Fibroblast of villous mesenchyme (primary cell): ENCODE results near the gene DOCK2. TPM values are rescaled to one million over a fixed set of nuclear protein-coding genes. Genes with fewer than 3 reads are reported as not detected.

Experiments
- DNase-seq: peaks from one replicate; pipeline ENCODE4 v3.0.0-alpha.2; 2010; ENCODE audit warnings: low read depth
- H3K4me3 ChIP-seq: 2 replicates; pipeline ENCODE4 v1.5.1; 2011; ENCODE audit warnings: low read depth, mild to moderate bottlenecking, low read length
- CTCF ChIP-seq: IDR thresholded peaks from 2 replicates; pipeline ENCODE4 v1.5.1; 2012; ENCODE audit warnings: low read depth, mild to moderate bottlenecking, low read length; ENCODE audit not compliant: insufficient read depth
- total RNA-seq: library from RNA; depleted of rRNA; stranded (reverse); fragments of >200 nt; gene quantifications from 2 replicates; pipeline ENCODE4 v1.2.3, GENCODE V29; 2012

The DOCK2 gene
- total RNA-seq, 1 donor, result 7.3 TPM

- TF ChIP-seq CTCF, result no peak
- H3K4me3 ChIP-seq, result no peak overlapping the region
- no peak for DNase-seq
Observed at GRCh38 chr5:170076739-170077138, 439.7 kb downstream of the DOCK2 start.

- H3K4me3 ChIP-seq, result no peak overlapping the region
- DNase-seq, result no peak
- no peak for TF ChIP-seq CTCF
Observed at GRCh38 chr5:170077526-170077925, 440.5 kb downstream of the DOCK2 start.

GRCh38 chr5:170078458-170078857 lies 441.4 kb downstream of the DOCK2 start:
- no peak overlapping the region for H3K4me3 ChIP-seq
- TF ChIP-seq CTCF, result no peak
- no peak for DNase-seq

GRCh38 chr5:170078931-170079330 lies 441.9 kb downstream of the DOCK2 start:
- H3K4me3 ChIP-seq, result no peak overlapping the region
- DNase-seq, result no peak
- TF ChIP-seq CTCF, result no peak

- no peak for TF ChIP-seq CTCF
- DNase-seq, result no peak
- no peak overlapping the region for H3K4me3 ChIP-seq
Observed at GRCh38 chr5:170080217-170080616, 443.1 kb downstream of the DOCK2 start.

GRCh38 chr5:170080786-170081445 lies 443.8 kb downstream of the DOCK2 start:
- TF ChIP-seq CTCF, result no peak
- DNase-seq, result no peak
- H3K4me3 ChIP-seq, result no peak overlapping the region

GRCh38 chr5:170081616-170082015 lies 444.5 kb downstream of the DOCK2 start:
- no peak for DNase-seq
- TF ChIP-seq CTCF, result no peak
- H3K4me3 ChIP-seq, result no peak overlapping the region
